Bronchial epithelial cell (primary cell): ENCODE results near the gene PINK1. TPM values are rescaled to one million over a fixed set of nuclear protein-coding genes. Genes with fewer than 3 reads are reported as not detected.

Experiments used
- DNase-seq: peaks from one replicate; pipeline ENCODE4 v3.0.0-alpha.2; 2010; ENCODE audit warnings: low read depth
- FAIRE-seq: peaks from 2 replicates; lab custom pipeline; 2011; peaks lifted over from hg19 to GRCh38; lab: Jason Lieb, UNC
- H3K27me3 ChIP-seq: 2 replicates; pipeline ENCODE4 v1.5.1; 2011; ENCODE audit warnings: low read length; ENCODE audit not compliant: control insufficient read depth, insufficient read depth
- H3K36me3 ChIP-seq: 2 replicates; pipeline ENCODE4 v1.5.1; 2011; ENCODE audit warnings: low read length; ENCODE audit not compliant: control insufficient read depth, insufficient read depth
- H3K4me3 ChIP-seq: 2 replicates; pipeline ENCODE4 v1.5.1; 2011; ENCODE audit warnings: mild to moderate bottlenecking, low read depth, low read length, control low read depth
- CTCF ChIP-seq: IDR thresholded peaks from 2 replicates; pipeline ENCODE4 v1.5.1; 2011; ENCODE audit warnings: mild to moderate bottlenecking, moderate library complexity, low read length, control low read depth, inconsistent platforms; ENCODE audit not compliant: insufficient read depth, severe bottlenecking
- total RNA-seq: library from RNA; depleted of rRNA; stranded (reverse); fragments of >200 nt; gene quantifications from 2 replicates; pipeline ENCODE4 v1.2.1, GENCODE V29; 2014

The PINK1 gene
- total RNA-seq, 1 donor from 2014 or later: 61.1 TPM

DNA sequence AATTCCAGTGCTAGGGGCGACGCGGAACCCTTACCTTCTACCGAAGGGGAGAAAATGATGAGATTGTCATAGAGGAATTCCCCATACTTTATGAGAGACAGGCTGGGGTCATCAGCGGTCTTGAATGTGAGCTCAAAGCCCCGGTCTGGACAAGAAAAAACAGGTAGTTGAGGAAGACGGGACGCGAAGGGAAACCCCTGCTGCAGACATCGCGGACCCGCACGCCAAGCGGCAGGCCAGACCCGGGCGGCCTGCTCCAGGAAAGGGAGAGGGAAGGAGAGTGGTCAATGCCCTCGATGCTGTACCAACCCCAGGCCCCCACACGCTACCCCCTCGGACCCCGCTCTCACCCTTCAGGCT, 27.6 kb downstream of the PINK1 start:
- no peak for DNase-seq
- no peak for FAIRE-seq
- peak overlapping the region; percentile 77 for H3K4me3 ChIP-seq

DNA sequence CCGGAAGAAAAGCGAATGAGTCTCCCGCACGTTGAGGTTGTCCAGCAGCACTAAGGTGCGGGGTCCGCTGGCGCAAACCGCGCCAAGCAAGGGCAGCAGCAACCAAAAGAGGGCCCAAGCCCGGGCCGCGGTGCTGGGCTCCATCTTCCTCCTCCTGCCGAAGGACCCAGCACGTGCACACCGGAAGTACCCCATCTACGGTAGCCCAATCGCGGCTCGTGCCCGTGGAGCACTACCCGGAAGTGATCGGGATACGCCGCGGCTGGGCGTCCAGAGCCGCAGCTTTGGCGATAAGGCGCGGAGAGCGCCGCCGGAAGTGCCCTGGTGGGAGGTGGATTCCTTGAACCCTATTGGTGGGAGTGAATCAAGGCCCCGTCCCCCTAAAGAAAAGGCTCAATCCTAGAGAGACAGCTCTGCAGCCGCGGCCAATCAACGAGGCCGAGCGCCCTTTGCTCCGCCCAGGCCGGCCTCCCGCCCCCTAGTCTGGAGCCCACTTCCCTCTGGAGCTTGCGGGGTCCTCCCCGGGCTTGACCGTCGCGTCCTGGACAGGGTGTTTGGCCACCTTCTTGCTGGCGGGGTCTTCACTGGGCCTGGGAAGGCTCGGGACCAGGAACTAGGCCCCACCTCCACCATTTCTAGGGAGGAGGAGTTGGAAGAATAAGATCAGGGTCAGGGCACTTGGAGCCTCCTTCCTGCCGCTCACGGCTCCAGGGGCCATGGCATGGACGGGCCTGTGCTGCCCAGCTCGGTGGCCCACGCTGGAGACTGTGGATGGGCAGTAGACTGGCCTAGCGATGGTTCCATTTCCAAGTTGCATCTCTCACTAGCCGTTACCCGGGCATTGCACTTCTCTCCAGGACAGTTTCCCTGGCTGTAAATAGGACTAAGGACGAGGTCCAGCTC, 28.2 kb downstream of the PINK1 start, which contains the start of gene DDOST:
Gene DDOST (minus strand): TSS at position 163 of the 903 bp plus-strand sequence. CDS start 19 bp downstream, at position 144.
- TF ChIP-seq CTCF: peak; percentile 72
- peaks cover 5% of the 10 kb centered on the region for H3K36me3 ChIP-seq
- peak; percentile 95 for DNase-seq
- no peak for FAIRE-seq
- no peaks in the 10 kb centered on the region for H3K27me3 ChIP-seq
- peak within 1 kb of the TSS; percentile 77 for H3K4me3 ChIP-seq

More for the DNA sequence above, 27.6 kb downstream of the PINK1 start:
- no peak for TF ChIP-seq CTCF
- H3K27me3 ChIP-seq: no peaks in the 10 kb centered on the region
- peaks cover 9% of the 10 kb centered on the region for H3K36me3 ChIP-seq

GRCh38 chr1:20662110-20662475, 28.8 kb downstream of the PINK1 start:
- no peaks in the 10 kb centered on the region for H3K27me3 ChIP-seq
- H3K36me3 ChIP-seq: peaks cover 5% of the 10 kb centered on the region
- DNase-seq (no peak), FAIRE-seq (peak; percentile 28)
- TF ChIP-seq CTCF: no peak
- peak overlapping the region; percentile 77 for H3K4me3 ChIP-seq

GRCh38 chr1:20663365-20663764, 30.1 kb downstream of the PINK1 start:
- FAIRE-seq (no peak), DNase-seq (no peak)
- no peak overlapping the region for H3K4me3 ChIP-seq

GRCh38 chr1:20663969-20664715, 30.9 kb downstream of the PINK1 start:
- H3K27me3 ChIP-seq: no peaks in the 10 kb centered on the region
- TF ChIP-seq CTCF: no peak
- peak; percentile 47 for FAIRE-seq
- no peak for DNase-seq
- no peak overlapping the region for H3K4me3 ChIP-seq
- peaks cover 3% of the 10 kb centered on the region for H3K36me3 ChIP-seq

More at GRCh38 chr1:20663365-20663764, 30.1 kb downstream of the PINK1 start:
- Histone ChIP-seq H3K36me3 (peaks cover 4% of the 10 kb centered on the region), H3K27me3 (no peaks in the 10 kb centered on the region)
- TF ChIP-seq CTCF: no peak
